ENCODE results near the gene CCDC157. TPM values are rescaled to one million over a fixed set of nuclear protein-coding genes. Genes with fewer than 3 reads are reported as not detected.

CCDC157 gene
- total and polyA plus RNA-seq, 2 donors (not counting 1 experiment from before 2014, with no cell fraction given) = 3.6 to 6.4 TPM

GRCh38 chr22:30423301-30423958 lies 66.6 kb downstream of the CCDC157 start:
- CTCF ChIA-PET = interaction anchor here (0.9 to 7.0 kb wide), 14 partner anchors 9 to 211 kb away, joined by 3 to 94 read pairs (median 4); partner anchors contain the start of genes CASTOR1, CCDC157, RNF215 and SF3A1
- TF ChIP-seq EZH2 (IDR thresholded peaks at IDR 0.05; ENCODE audit: borderline replicate concordance, insufficient read depth, low read depth, low read length, poor library complexity, severe bottlenecking) (no peak), CTCF (IDR thresholded peaks at IDR 0.05) (no peak)
- H3K4me3 ChIP-seq (ENCODE audit: control extremely low read depth in 1 of 5, extremely low read depth in 1 of 5, insufficient read depth in 1 of 5, low read depth in 2 of 5, low read length in 4 of 5) = peak overlapping the region; percentile 34 to 84 (median 76)
- H3K4me1 Mint-ChIP-seq = peaks cover 48% of the 10 kb centered on the region
- H3K79me2 ChIP-seq (ENCODE audit: control insufficient read depth, insufficient read depth, low read length) = peaks cover 11% of the 10 kb centered on the region
- intact Hi-C loops (cut with micrococcal nuclease) = loop anchor here (1.0 to 10.0 kb wide), 5 partner anchors 32 to 1539 kb away; partner anchors contain the start of genes PIK3IP1, UQCR10, ZMAT5 and ZNRF3
- ATAC-seq (ENCODE audit: low read depth) = peak; percentile 14
- no peak for DNase-seq
- peaks cover 22 to 40% of the 10 kb centered on the region in 2 donors for H3K4me1 ChIP-seq (ENCODE audit: control insufficient read depth in 2 of 2, insufficient read depth in 2 of 2, low read length in 2 of 2)
- no peaks in the 10 kb centered on the region for H3K9me3 Mint-ChIP-seq (ENCODE audit: insufficient read depth)
- H3K27me3 ChIP-seq (replicated peaks in 1 of 4; ENCODE audit: control extremely low read depth in 1 of 4, control insufficient read depth in 3 of 4, insufficient read depth in 4 of 4, low read length in 3 of 4) = no peaks in the 10 kb centered on the region
- no peaks in the 10 kb centered on the region for H3K27me3 Mint-ChIP-seq
- H3K9me3 ChIP-seq (ENCODE audit: control extremely low read depth in 1 of 3, control insufficient read depth in 2 of 3, insufficient read depth in 1 of 3, low read length in 2 of 3) = peaks cover 0 to 8% (median 0%) of the 10 kb centered on the region in 3 donors
- H2AFZ ChIP-seq (ENCODE audit: insufficient read depth, low read depth, low read length, poor library complexity, severe bottlenecking) = peak overlapping the region; percentile 96
- H3K27ac ChIP-seq (ENCODE audit: low read length in 2 of 2) = peak overlapping the region; percentile 78 to 89
- POLR2A ChIA-PET = interaction anchor here (0.7 to 2.4 kb wide), 8 partner anchors 9 to 134 kb away, joined by 3 to 16 read pairs (median 5); partner anchors contain the start of genes CASTOR1, CCDC157 and SF3A1
- 1% methylated on average over 38 of the region's 45 CpGs for WGBS (ENCODE audit: insufficient coverage)
- H3K27ac Mint-ChIP-seq = peak overlapping the region; percentile 100
- H3K9ac ChIP-seq (ENCODE audit: low read length) = peak overlapping the region; percentile 91
- H3K4me2 ChIP-seq (replicated peaks; ENCODE audit: low read depth, low read length, poor library complexity, severe bottlenecking) = peak overlapping the region; percentile 91
- H3K4me3 Mint-ChIP-seq = peak overlapping the region; percentile 99
- H4K20me1 ChIP-seq (ENCODE audit: control insufficient read depth, insufficient read depth, low read length, poor library complexity, severe bottlenecking) = no peaks in the 10 kb centered on the region
- peaks cover 0 to 7% of the 10 kb centered on the region in 2 experiments for H3K36me3 ChIP-seq (replicated peaks in 1 of 2; ENCODE audit: control extremely low read depth in 1 of 2, control insufficient read depth in 1 of 2, extremely low read depth in 1 of 2, insufficient read depth in 2 of 2, low read length in 1 of 2)

Measured in B cell (primary cell).